Measurements from ENCODE around the gene KCTD6.

The KCTD6 gene

DNA sequence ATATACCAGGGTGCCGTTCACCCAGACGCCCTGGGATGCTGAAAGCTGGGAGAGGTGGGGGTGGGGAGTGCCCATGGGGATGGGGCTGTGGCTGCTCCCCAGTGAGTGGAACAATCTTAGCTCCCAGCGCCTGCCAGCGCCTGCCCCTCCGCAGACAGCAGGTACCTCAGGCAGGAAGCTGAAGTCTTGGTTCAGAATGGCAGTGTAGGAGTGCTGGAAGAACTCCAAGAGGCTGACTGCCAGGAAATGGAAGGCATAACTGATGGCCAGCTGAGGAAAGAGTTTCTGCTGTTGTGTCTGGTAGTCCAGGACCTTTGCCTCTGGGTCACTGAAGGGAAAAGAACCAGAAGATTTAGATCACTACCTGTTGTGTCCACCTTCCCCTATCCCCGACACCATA is 36.7 kb downstream of the KCTD6 start:
- Histone ChIP-seq H3K4me3 (ENCODE audit: low read length) (no peak overlapping the region), H3K9me3 (replicated peaks; ENCODE audit: low read length) (no peaks in the 10 kb centered on the region), H3K27me3 (ENCODE audit: control insufficient read depth, insufficient read depth, low read length) (no peaks in the 10 kb centered on the region), H3K9ac (ENCODE audit: low read depth, low read length) (no peak overlapping the region), H3K36me3 (ENCODE audit: insufficient read depth, low read length) (no peaks in the 10 kb centered on the region), H3K4me2 (ENCODE audit: low read length) (no peak overlapping the region), H3K4me1 (ENCODE audit: control insufficient read depth, insufficient read depth, low read length) (peaks cover 18% of the 10 kb centered on the region)

- Histone ChIP-seq H3K4me3 (ENCODE audit: low read length) (no peak overlapping the region), H3K4me1 (ENCODE audit: control insufficient read depth, insufficient read depth, low read length) (peaks cover 18% of the 10 kb centered on the region), H3K27me3 (ENCODE audit: control insufficient read depth, insufficient read depth, low read length) (no peaks in the 10 kb centered on the region), H3K4me2 (ENCODE audit: low read length) (no peak overlapping the region), H3K9ac (ENCODE audit: low read depth, low read length) (no peak overlapping the region), H3K9me3 (replicated peaks; ENCODE audit: low read length) (no peaks in the 10 kb centered on the region), H3K36me3 (ENCODE audit: insufficient read depth, low read length) (no peaks in the 10 kb centered on the region)
Observed at GRCh38 chr3:58529516-58530353, 37.8 kb downstream of the KCTD6 start.

DNA sequence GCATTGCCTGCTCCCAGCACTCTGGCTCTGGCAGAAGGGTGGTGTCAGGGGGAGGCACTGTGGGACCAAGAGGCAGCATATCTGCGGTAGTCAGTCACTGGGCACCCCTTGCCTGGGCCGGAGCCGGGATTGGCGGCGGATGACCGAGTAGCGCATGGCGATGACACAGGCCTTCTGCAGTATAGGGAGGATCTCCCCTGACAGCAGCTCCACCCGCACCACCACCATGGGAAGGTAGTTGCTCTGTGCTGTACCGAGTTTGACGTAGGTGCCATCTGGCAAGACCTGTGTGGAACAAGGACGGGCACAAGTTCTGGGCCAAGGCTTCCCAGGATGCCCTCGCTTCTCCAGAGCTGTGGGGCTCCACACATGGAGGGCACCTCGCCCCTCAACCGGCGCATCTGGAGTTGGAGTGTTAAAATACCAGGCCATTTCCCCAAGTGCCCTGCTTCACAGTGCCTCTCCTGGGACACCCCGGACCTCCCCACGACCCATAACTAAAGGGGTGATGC is 38.5 kb downstream of the KCTD6 start:
- H3K9me3 ChIP-seq (replicated peaks; ENCODE audit: low read length), result no peaks in the 10 kb centered on the region
- no peak overlapping the region for H3K4me3 ChIP-seq (ENCODE audit: low read length)
- H3K4me2 ChIP-seq (ENCODE audit: low read length), result no peak overlapping the region
- H3K9ac ChIP-seq (ENCODE audit: low read depth, low read length), result no peak overlapping the region
- peaks cover 18% of the 10 kb centered on the region for H3K4me1 ChIP-seq (ENCODE audit: control insufficient read depth, insufficient read depth, low read length)
- no peaks in the 10 kb centered on the region for H3K27me3 ChIP-seq (ENCODE audit: control insufficient read depth, insufficient read depth, low read length)
- no peaks in the 10 kb centered on the region for H3K36me3 ChIP-seq (ENCODE audit: insufficient read depth, low read length)

DNA sequence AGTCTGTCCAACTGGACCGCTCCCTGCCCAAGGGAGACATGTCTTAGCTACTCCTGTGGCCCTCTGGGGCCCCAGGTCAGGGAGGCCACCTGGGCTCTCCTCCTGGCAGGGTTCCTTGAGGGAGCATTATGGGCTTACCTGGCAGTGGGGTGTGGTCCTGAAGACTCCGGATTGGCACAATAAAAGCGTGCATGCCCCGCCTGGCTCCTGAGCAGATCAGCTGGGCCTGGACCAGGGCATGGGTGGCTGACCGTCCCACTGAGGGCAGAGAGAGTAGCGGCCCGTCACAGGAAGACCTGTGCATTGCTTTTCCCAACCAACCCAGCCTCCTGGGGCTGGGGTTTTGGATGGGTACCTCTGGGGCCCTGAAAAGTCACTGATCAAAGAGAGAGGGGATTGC is 39.7 kb downstream of the KCTD6 start:
- no peak overlapping the region for H3K4me2 ChIP-seq (ENCODE audit: low read length)
- H3K4me1 ChIP-seq (ENCODE audit: control insufficient read depth, insufficient read depth, low read length), result peaks cover 19% of the 10 kb centered on the region
- no peaks in the 10 kb centered on the region for H3K27me3 ChIP-seq (ENCODE audit: control insufficient read depth, insufficient read depth, low read length)
- no peak overlapping the region for H3K4me3 ChIP-seq (ENCODE audit: low read length)
- H3K9me3 ChIP-seq (replicated peaks; ENCODE audit: low read length), result no peaks in the 10 kb centered on the region
- no peaks in the 10 kb centered on the region for H3K36me3 ChIP-seq (ENCODE audit: insufficient read depth, low read length)
- no peak overlapping the region for H3K9ac ChIP-seq (ENCODE audit: low read depth, low read length)

- no peak overlapping the region for H3K9ac ChIP-seq (ENCODE audit: low read depth, low read length)
- H3K4me3 ChIP-seq (ENCODE audit: low read length), result no peak overlapping the region
- H3K4me2 ChIP-seq (ENCODE audit: low read length), result no peak overlapping the region
- H3K9me3 ChIP-seq (replicated peaks; ENCODE audit: low read length), result no peaks in the 10 kb centered on the region
- no peaks in the 10 kb centered on the region for H3K27me3 ChIP-seq (ENCODE audit: control insufficient read depth, insufficient read depth, low read length)
- no peaks in the 10 kb centered on the region for H3K36me3 ChIP-seq (ENCODE audit: insufficient read depth, low read length)
- peaks cover 21% of the 10 kb centered on the region for H3K4me1 ChIP-seq (ENCODE audit: control insufficient read depth, insufficient read depth, low read length)
Observed at GRCh38 chr3:58531956-58532355, 40.1 kb downstream of the KCTD6 start.

GRCh38 chr3:58532794-58533220 is 40.9 kb downstream of the KCTD6 start:
- Histone ChIP-seq H3K4me1 (ENCODE audit: control insufficient read depth, insufficient read depth, low read length) (peaks cover 27% of the 10 kb centered on the region), H3K4me3 (ENCODE audit: low read length) (no peak overlapping the region), H3K36me3 (ENCODE audit: insufficient read depth, low read length) (no peaks in the 10 kb centered on the region), H3K9ac (ENCODE audit: low read depth, low read length) (no peak overlapping the region), H3K27me3 (ENCODE audit: control insufficient read depth, insufficient read depth, low read length) (no peaks in the 10 kb centered on the region), H3K4me2 (ENCODE audit: low read length) (no peak overlapping the region), H3K9me3 (replicated peaks; ENCODE audit: low read length) (no peaks in the 10 kb centered on the region)

DNA sequence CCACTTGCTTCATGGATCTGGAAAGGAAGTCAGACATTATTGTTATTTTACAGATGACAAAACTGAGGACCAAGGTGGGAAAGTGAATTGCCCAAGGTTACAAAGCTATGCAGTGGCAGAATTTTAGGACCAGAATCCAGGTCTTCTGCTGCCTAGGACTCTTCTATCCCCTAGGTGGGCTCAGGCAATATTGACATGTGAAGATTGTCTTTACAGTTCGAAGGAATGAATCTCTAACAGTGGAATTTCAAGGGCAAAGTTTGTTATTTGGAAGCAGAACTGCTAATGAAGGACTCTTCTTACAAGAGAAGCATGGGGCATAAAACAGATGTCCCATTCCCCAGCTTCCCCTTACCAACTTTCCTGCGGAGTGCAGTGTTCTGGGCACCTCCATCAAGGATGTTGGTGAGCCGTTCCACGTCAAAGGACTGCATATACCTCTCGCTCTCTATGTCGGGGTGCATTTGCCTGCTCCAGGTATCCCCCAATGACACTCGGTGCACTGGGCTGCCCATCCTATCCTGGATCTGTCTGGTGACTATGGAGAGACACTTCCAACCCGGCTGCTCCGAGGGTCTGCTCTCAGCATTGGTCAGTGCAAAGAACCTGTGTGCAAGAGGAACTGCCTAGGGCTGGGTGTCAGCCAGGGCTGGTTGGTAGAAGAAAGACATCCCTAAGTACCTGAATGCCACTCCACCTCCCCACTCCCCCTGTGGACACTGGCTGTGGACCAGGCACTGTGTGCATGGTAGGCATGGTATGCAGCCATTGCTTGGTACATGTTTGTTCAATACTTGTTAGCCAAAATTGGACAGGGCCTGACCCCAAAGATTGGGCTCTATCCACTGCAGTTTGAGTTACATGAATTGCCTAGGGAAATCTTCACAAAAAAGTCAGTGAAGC is 42.9 kb downstream of the KCTD6 start:
- no peaks in the 10 kb centered on the region for H3K36me3 ChIP-seq (ENCODE audit: insufficient read depth, low read length)

GRCh38 chr3:58535531-58536500 is 43.9 kb downstream of the KCTD6 start:
- H3K9me3 ChIP-seq (replicated peaks; ENCODE audit: low read length), result no peaks in the 10 kb centered on the region
- H3K4me2 ChIP-seq (ENCODE audit: low read length), result peak overlapping the region; percentile 68
- H3K4me3 ChIP-seq (ENCODE audit: low read length), result no peak overlapping the region
- H3K9ac ChIP-seq (ENCODE audit: low read depth, low read length), result no peak overlapping the region
- peaks cover 19% of the 10 kb centered on the region for H3K4me1 ChIP-seq (ENCODE audit: control insufficient read depth, insufficient read depth, low read length)
- H3K36me3 ChIP-seq (ENCODE audit: insufficient read depth, low read length), result no peaks in the 10 kb centered on the region
- no peaks in the 10 kb centered on the region for H3K27me3 ChIP-seq (ENCODE audit: control insufficient read depth, insufficient read depth, low read length)

More for the DNA sequence above, 42.9 kb downstream of the KCTD6 start:
- no peaks in the 10 kb centered on the region for H3K9me3 ChIP-seq (replicated peaks; ENCODE audit: low read length)
- H3K4me2 ChIP-seq (ENCODE audit: low read length), result no peak overlapping the region
- H3K9ac ChIP-seq (ENCODE audit: low read depth, low read length), result no peak overlapping the region
- no peaks in the 10 kb centered on the region for H3K27me3 ChIP-seq (ENCODE audit: control insufficient read depth, insufficient read depth, low read length)
- H3K4me3 ChIP-seq (ENCODE audit: low read length), result no peak overlapping the region
- H3K4me1 ChIP-seq (ENCODE audit: control insufficient read depth, insufficient read depth, low read length), result peaks cover 19% of the 10 kb centered on the region

DNA sequence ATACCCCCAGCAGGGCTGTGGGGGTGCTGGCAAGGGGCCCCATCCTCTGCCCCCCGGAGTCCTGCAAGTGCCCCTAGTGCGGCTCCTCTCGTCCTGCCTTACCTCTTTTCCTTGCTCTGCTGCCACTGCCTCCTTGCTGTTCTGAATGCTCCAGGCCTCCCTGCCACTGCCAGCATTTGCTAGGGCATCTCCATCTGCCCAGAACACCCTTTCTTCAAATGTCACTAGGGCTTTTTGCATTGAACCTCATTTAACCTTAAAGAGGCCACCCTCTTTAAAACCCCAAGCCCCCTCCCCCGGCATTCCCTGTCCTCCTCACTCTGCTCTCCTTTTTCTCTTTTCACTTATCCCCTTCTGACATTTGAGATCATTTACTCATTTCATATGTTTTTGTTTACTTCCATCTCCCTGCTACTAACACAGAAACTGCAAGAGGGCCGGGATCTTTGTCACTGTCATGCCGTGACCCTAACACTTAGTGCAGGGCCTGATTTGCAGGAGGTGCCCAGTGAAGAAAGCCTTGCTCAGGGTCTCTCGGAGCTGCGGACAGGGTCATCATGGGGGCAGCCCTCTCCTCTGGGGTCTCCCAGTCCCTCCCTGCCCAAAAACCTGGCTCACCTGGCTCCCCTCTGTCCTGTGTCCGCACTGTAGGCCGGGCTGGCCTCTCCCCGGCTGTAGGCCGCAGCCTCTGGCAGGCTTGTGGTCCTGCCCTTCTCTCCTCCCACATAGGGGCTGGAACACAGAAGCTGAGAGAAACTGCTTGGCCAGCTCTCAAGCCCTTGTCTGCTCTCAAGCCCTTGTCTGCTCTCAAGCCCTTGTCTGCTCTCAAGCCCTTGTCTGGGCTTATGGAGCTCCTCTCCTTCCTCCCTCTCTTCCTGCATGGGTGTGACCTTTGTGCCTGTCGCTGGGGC is 44.9 kb downstream of the KCTD6 start, which contains the start of gene ACOX2:
TSS of gene ACOX2 (minus strand) at position 690 of the 911 bp plus-strand sequence. CDS start 2,084 bp downstream, outside the sequence.
- H3K4me3 ChIP-seq (ENCODE audit: low read length), result peak within 1 kb of the TSS; percentile 54

More for the DNA sequence above, 44.9 kb downstream of the KCTD6 start, which contains the start of gene ACOX2:
- Histone ChIP-seq H3K9me3 (replicated peaks; ENCODE audit: low read length) (no peaks in the 10 kb centered on the region), H3K27me3 (ENCODE audit: control insufficient read depth, insufficient read depth, low read length) (no peaks in the 10 kb centered on the region), H3K4me1 (ENCODE audit: control insufficient read depth, insufficient read depth, low read length) (peaks cover 19% of the 10 kb centered on the region), H3K36me3 (ENCODE audit: insufficient read depth, low read length) (no peaks in the 10 kb centered on the region), H3K4me2 (ENCODE audit: low read length) (peak within 1 kb of the TSS; percentile 68), H3K9ac (ENCODE audit: low read depth, low read length) (peak within 1 kb of the TSS; percentile 81)

Data from skeletal muscle satellite cell (primary cell).